Hematopoietic multipotent progenitor cell treated with erythropoietin and hydrocortisone succinate and interleukin-3 and kit ligand, for 17 days (in vitro differentiated cells): ENCODE results near the gene ZNF394.
A peak's percentile ranks its signal among the peaks of the same experiment; 100 is the strongest.

Source experiments
- DNase-seq: peaks from one replicate; pipeline ENCODE4 v3.0.0-alpha.2; 2015; ENCODE audit warnings: low spot score

ZNF394 gene

DNA sequence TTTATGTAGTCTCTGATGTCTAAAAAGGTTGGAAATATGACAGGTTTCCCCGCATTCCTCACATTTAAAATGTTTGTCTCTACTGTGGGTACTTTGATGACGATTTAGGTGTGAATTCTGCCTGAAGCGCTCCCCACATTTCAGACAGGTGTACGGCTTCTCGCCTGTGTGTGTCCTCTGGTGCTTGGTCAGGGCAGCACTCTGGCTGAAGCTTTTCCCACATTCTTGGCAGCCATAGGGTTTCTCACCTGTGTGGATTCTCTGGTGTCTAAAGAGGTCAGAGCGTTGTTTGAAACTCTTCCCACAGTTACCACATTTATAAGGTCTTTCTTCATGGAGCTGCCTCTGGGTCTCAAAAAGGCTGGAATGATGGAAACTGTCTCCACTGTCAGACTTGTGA is 6.3 kb downstream of the ZNF394 start:
- no peak for DNase-seq

DNA sequence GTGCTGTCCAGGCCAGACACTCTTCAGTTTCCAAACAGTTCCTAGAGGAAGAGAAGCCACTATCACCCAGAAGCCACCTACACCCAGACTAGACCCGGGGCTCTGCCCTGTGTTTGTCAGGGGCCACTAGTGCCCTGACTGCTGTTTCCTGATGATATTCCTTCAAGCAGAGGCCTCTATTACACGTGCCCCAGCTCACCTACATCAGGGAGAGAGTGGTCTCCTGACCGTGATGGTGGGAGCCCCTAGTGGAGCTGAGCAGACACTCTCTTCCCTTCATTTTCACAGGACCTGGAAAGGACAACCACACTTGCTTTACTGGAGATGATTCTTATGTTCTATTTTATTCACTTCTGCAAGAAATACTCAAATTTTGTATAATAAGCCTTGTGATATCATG is 9.2 kb downstream of the ZNF394 start:
- no peak for DNase-seq

DNA sequence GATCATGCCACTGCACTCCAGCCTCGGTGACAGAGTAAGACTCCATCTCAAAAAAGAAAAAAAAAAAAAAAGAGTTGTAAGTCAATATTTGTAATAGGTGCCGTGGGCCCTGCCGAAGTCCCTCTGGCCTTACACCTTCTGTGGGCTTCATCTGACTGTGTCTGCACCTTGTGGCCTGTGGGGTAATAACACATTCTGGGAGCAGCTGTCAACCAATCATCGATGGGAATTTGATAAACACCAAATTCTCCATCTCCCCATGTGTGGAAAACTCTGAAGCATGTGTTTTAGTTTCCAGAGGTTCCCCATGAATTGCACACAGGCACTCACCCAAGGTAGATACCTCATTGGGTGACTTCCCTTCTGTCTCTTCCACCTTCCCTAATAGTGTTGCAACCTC is 10.8 kb downstream of the ZNF394 start:
- no peak for DNase-seq

DNA sequence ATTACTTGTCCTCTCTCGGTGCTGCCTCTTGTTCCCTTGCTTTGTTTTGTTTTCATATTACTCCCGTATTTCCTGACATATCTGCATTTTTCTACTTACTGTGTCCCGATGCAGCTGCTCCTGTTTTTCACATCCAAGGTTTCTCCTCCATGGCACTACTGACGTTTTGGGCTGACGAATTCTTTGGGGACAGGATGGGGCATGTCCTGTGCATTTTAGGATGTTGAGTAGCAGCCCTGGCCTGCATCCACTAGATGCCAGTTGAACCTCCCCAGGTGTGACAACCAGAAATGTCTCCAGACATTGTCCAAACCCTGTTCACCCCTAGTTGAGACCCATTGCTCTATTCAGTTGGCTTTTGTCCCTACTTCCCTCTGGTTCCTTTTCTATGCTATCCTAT is 15.0 kb downstream of the ZNF394 start:
- no peak for DNase-seq

DNA sequence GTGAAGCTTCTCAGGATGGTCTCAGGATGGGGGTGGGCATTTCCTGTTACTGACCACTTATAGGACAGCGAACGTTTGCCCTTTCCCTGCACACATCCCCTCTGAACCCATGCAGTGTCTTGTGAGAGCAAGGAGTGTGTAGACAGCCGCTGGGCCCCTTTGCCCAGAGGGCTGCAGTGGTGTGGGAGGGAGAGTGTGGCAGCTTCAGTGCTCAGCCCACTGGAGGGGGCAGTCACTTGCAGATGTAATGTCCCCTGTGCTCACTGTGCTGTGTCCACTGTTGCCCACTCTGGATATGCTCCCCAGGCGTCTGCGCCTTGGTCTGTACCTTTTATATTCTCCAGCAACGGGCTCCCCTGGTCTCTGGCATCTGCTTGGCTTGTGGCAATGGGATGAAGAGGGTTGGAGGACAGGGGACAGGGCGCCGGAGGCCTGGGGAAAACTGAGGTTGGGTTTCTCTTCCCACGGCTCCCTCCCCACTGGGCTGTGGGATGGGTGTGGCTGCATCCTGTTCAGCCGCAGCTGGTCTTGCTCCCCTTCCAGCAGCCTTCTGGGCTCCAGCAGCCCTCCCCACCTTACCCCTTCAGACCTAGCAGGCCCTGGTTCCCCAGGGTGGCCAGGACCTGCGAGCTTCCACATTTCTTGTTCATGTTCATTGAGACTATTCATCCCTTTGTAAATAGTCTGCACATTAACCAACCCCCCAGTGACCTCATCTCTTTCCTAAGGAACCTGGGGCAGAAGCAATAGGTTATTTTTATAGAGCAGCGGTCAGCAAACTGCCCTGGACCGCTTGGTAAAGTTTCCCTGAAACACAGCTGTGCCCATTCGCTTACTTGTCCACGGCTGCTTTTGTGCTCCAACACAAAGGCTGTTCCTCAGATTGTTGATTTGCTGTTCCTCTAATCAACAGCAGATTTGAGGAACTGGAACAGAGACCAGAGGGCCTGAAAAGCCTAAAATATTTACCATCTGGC is 21.3 kb downstream of the ZNF394 start:
- no peak for DNase-seq

DNA sequence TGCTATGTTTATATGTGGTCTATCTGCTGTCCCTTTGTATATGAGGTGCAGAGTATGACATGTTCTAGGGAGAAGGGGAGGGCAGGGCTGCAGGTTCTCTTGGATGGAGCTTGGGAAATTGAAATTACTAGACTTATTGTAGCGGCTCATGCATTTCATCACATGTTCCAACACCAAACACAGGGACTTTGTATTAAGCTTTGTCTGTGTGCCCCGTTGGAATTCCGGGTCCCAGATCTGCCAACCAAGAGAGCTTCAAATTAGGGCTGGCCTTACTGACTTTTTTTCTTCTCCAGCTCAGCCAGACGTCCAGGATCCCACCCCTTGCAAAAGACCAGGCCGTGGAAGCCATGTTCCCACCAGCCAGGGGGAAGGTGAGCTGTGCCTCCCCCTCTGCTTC is 24.0 kb downstream of the ZNF394 start:
- no peak for DNase-seq

DNA sequence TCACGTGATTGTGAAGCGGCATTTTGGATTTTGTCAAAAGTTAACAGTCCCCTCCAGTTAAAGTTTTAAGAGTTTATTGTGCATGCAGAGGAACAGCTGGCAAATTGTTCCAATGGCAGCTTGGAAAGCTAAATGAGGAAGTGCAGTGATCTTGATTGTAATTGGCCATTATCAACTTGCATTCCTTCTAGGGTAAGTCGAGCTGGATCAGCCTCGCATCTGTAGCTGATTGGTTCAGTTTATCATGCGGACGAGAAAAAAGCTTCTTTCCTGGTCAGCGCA is 26.8 kb downstream of the ZNF394 start:
- DNase-seq = no peak

DNA sequence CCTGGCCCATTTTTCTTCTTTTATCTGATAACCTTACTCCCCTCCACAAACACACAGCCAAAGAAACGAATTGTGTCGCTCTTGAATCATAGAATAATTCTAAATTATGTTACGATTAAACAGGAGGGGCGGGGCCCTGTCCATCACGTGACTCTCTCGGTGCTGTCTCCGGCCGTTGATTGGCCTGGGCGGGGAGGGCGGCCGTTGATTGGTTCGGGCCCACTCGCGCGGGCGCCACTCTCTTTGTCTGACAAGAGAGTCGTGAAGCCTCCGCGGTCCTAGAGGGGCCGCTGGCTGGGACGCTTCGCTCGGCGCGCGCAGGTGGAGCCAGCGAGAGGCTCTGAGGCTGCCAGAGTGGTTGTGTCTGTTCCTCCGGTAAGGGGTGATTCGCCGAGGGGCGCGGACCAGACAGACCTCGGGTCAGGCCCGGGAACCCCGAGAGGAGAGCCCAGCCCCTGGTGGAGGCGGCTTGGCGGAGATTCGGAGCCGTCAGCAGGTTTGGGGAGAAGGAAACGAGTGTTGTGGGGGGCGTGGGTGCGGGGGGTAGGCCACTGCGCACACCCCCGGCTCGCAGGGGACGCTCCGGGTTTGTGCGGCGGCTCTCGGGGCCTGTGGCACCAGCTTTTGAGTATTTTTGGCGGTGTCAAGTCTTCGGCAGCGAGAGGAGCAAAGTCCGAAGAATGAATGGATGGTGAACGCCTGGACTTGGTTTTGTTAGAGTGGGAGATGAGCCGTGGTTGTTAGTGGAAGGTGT is 27.3 kb downstream of the ZNF394 start, which contains the start of gene ZNF789:
Gene ZNF789 (plus strand): TSS at position 330 of the 754 bp plus-strand sequence. CDS start 3,567 bp downstream, outside the sequence.
- peak; percentile 93 for DNase-seq

DNA sequence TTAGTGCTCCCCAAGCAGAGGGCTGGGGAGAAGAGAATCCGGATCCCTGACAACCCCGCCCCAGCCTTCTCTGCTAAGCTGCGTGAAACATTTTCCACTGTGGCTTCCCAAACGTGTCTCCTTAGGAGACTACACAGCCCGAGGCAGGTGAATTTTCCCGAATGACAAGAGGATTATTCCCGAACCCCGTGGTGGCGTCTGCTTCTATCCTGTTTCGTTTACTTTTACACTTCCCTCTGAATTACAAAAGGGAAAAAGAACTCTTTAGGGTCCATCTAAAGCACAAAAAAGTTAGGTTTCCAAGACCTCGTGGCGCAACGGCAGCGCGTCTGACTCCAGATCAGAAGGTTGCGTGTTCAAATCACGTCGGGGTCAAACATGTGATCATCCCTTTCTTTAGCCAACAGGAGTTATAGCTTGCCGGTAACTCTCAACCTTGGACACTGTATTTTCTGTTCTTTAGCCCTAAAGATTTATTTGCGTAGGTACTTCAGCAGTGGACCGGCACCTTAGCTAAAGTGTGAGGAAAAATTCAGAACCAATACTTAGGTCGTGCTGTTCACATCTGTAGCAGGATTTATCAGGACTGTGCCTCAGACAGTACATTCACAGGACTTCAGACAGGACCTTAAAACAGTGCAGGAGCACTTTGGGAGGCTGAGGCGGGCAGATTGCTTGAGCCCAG is 30.6 kb downstream of the ZNF394 start:
- no peak for DNase-seq

DNA sequence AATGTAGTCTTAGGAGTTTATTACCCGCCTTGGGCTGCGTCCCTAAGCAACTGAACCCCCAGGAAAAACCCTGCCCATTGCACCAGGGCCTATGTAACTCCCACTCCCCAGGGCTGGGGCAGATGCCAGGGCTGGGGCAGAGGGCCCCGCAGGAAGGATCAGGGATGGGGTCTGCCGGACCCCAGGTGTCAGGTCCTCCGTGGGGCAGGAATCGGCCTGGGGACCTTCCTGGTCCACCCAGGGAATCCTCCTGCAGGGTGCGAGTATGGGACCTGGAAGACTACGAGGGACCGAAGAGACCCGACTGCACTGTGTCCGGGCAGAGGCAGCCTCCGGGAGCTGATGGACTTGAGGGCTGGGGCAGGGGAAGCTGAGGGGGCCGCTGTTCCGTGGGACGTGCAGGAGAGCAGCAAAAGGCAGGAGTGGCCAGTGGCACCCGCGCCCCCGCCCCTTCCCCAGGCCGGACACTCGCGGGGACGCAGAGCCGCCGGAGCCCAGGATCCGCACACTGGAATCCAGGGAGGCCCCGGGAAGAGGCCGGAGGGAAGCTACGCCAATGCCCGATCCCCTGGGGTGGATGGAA is 31.7 kb downstream of the ZNF394 start:
- no peak for DNase-seq

DNA sequence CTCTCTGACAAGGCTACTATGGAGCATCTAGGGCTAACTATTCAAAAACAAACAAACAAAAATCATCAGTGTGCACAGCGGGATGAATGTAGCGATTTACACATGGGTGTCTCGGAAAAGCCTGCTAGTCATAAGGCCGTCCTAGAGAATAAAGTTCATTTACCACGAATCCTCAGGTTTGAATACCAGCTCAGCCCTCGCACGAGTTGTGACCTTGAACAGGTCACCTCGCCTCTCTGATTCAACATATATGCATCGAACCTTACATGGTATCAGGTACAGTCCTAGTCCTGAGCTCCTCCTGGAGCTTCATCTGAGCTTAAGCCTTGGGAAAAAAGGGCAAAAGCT is 34.7 kb downstream of the ZNF394 start:
- no peak for DNase-seq

DNA sequence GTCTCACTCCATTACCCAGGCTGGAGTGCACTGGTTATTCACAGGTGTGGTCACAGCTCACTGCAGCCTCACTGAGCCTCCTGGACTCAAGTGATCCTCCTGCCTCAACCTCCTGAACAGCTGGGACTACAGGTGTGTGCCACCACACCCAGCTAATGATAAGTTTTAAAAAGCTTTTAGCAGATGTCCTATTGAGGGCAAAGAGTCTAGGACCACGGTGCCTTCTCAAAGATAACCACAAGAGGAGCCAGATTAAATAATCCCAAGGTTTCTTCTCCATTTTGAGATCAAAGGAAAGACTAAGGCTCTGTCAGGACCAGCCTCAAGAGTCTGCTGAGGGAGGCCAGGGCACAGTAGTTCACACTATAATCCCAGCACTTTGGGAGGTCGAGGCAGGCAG is 38.9 kb downstream of the ZNF394 start:
- no peak for DNase-seq

DNA sequence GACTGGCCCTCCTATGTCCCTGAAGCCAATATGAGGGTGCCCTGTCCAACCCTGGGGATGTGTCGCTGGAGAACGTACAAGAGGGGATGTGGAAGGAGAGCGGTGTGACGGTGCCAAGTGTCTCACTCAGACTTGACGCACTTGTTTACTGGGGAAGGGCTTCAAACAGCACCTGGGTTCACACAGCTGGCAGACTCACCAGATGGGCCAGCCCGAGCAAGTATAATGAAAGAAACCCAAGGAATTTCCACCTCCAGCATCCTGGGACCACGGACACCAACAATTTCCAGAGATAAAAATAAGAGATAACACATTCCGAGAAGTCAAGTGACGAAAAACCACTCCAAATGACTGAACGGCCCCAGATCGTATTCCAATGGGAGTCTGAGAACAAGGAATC is 39.4 kb downstream of the ZNF394 start:
- no peak for DNase-seq

DNA sequence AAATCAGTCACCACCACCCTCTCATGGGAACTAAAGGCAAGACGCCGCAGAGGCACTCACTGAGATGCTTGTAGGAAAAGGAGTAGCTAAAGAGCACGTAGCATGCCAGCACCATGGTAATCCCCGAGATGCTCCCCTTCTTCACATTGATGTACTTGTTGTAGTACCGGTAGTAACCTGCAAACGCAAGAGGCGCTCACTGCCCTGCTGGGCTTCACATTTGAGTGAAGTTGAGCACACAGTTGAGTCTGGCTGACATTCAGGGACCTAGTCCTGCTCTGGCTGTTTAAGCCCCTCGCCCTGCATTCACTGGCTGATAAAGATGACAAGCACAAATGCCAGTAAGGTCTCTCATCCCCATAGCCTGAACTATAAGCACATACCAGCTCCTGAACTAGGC is 41.0 kb downstream of the ZNF394 start:
- peak; percentile 18 for DNase-seq

DNA sequence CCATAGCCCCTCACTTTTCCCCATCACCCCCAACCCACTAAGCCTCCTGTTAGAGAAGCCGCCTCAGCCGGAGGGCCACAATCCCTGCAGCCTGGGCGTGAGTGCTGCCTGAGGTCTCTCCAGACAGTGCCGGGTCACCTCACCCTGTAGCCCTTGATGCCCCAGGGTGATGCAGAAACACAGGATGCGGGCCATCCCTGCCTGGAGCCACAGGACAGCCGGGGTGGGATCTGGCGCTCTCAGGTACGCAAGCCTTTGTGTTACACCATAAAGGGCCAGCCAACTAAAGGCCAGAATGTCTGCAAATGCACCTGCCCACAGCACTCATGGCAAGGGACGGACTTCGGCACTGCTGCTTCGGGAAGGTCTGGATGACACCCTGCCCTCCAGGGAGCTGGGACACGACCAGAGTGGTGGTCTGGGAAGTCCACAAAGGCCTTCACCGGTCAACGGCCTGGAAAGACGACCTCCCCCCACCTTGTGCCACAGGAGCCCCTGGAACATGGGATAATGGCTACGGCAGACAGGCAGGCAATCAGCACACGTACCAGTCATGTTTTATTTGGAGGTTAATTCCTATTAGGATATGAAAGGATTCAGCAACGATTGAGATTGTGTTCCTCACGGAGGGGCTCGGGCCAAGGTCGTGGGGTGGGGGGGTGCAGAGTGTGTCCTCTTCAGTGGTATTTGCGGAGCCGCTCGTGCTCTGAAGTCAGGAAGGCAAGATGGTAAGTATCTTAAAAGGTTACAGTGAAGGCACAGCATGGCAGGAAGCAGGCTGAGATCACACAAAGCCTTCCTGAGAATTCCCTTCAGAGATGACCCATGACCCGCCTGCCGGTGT is 42.2 kb downstream of the ZNF394 start:
- DNase-seq = no peak

DNA sequence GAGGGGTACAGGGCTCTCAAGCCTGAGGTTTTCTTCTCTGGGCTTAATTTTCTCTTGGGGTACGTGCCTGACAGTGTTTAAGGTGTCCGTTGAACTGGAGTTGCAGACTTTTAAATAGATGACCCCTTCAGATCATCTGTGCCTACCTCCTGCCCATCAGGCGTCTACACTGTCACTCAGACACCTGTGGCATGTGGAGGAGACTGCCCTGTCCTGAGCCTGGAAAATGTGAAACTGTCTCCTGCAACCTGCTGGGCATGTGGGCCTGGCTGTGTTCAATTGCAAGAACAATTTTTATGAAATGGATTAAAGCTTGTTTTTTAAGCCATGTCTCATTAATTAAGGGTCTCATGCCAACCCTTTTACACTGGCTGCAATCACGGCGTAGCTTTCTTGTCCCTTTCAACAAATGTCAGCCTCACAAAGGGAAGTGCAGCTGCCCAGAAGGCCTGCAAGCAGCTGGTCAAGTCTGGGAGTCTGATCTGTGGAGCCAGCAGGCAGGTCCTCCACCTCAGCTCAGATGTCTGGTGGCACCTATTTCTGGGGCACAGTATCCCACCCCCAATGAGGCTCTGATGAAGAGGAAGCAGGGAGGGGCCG is 42.9 kb downstream of the ZNF394 start:
- no peak for DNase-seq

DNA sequence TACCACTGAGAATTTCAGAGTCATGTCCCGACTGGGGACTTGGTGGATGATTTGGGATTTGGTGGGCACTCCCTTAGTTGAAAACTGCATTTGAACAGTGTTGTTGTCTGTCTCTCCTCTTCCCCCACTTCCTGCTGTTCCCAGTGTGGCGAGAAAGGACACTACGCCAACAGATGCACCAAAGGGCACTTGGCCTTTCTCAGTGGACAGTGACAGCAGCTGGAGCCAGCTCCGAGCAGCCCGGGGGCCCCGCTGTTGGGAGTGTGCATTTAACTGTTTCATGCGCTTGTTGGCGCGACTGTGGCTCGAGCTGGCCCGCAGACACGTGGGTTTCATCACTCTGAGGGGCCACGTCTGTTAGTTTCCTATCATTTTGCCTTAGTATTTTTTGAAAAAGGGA is 43.8 kb downstream of the ZNF394 start:
- DNase-seq = no peak

DNA sequence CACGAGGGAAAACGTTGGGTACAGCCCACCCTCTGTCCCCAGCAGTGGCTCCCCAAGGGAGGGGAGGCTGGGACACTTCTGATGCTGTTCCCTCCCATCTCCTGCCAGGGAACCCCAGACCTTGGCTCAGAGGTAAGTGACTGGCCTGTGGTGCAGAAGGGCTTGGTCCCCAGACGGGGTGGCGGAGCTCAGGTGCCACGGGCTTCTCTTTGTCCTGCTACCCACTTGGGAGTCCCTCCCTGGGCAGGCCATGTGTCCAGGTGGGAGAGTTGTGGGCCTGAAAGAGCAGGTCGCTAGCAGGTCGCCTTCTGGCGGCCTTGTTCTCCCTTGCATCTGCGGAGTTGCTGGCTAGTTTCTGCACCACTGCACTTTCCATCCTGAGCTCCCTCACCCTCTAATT is 44.2 kb downstream of the ZNF394 start:
- no peak for DNase-seq

DNA sequence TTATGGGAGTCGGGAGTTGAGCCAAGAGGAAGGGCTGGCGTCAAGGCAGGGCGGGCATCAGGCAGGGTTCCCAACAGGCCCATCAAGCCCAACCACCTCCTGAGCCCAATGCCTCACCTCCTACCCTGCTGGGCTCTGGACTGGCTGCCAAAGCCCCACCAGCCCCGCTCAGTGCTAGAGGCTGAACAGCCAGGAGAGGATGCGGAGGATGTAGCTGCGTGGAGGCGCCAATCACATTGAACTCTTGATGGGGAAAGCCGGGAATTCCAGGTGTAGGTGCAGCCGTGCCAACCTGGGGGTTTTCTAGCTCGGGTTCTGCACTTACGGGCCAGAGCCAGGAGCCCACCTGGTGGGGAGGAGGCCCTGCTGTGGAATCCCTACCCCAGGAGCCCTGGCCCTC is 47.0 kb downstream of the ZNF394 start:
- DNase-seq = no peak

DNA sequence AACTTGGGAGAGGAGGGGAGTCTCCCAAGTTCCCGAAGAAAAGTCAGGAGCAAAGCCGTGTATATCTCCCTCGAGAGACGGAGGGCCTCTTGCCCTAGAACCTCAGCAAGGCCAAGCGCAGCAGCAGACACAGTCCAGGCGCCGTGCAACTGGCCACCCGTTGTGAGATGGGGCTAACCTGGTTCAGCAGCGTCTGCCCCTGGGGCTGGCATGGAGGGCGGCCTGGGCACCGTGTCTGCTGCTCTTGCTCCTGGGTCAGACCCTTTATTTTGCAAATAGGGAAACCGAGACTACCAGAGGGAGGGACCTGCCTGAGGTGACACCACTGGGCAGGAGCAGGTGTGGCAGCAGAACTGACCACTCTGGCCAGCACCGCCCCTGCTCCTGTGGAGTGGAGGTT is 47.5 kb downstream of the ZNF394 start:
- no peak for DNase-seq

DNA sequence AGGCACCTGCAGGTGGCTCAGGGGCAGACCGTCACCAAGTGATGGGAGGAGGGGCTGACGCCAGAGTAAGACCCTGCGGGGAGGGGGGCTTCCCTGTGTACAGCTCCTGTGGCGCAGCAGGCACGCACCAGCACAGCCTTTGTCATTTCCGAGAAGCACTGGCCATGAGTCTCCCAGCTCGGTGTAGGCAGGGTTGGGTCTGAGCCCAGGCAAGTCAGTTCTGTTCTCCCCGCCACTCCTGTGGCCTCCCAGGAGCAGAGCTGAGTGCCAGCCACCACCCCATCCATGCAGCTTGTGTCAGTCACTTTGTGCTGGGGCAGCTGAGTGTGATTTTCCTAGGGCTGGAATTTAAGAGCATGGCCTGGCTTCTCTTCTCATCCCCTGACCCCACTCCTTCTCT is 48.1 kb downstream of the ZNF394 start:
- DNase-seq = no peak
